Uterus (tissue), 2 donors: ENCODE data around the gene ALPP.

Experiments
- POLR2A ChIP-seq, 2 donors: fragments of 450-650 bp; IDR thresholded peaks; one replicate each; pipeline ENCODE4 v1.6.1; 2016; ENCODE audit warnings: antibody characterized with exemption in 2 of 2, mild to moderate bottlenecking in 1 of 2, moderate library complexity in 1 of 2
- TF ChIP-seq, protein P1 (sequence below), 4 experiments: fragments of 200-600 bp in 2 of 4; fragments of 450-650 bp in 2 of 4; sonication (generic) in 2 of 4; IDR thresholded peaks; one replicate each; pipeline ENCODE4 v1.5.1; 2016 to 2019; ENCODE audit warnings: antibody characterized with exemption in 4 of 4, mild to moderate bottlenecking in 2 of 4, moderate library complexity in 1 of 4

DNA sequence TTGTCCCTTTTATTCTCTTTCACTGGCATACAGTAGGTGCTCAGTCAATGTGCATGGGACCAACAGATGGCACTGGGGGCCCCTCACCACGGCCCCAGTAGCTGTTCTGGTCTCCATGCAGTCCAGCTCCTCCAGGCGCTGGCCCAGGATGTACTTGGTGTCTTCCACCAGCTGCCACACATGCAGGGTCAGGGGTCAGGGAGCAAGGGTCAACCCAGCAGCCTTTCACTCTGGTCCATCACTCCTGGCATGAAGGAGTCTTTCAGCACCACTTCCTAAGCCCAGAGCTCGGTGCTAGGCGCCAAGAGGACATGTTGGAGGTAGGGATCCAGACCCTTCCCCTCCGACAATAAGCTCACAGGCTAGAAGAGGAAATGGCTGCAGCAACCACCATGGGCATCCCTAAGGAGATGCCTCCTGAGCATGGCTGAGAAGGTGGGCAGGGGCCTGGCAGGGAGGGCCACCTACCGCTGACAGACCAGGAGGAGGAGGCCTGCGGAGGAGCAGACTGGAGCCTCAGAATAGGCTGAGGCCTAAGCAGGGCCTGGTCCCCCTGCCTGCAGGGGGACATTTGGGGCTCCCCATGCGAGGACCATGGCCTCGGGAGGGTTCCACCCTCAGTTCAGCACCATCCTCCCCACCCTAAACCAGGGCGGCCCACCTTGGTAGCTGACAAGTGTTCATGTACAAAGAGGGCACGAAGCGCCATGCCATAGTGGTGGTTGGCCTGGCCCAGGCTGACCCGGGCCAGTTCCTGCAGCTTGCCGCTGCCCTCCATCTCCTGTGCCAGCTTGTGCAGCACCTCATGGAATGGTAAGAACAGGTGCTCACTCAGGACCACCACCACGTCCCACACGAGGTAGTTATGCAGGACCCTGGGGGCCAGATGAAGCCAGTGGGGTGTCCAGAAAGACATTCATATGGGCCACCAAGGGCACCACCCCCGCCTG, 38.2 kb downstream of the ALPP start:
- no peak for TF ChIP-seq POLR2A (IDR thresholded peaks at IDR 0.05)
- TF ChIP-seq, protein P1, sequence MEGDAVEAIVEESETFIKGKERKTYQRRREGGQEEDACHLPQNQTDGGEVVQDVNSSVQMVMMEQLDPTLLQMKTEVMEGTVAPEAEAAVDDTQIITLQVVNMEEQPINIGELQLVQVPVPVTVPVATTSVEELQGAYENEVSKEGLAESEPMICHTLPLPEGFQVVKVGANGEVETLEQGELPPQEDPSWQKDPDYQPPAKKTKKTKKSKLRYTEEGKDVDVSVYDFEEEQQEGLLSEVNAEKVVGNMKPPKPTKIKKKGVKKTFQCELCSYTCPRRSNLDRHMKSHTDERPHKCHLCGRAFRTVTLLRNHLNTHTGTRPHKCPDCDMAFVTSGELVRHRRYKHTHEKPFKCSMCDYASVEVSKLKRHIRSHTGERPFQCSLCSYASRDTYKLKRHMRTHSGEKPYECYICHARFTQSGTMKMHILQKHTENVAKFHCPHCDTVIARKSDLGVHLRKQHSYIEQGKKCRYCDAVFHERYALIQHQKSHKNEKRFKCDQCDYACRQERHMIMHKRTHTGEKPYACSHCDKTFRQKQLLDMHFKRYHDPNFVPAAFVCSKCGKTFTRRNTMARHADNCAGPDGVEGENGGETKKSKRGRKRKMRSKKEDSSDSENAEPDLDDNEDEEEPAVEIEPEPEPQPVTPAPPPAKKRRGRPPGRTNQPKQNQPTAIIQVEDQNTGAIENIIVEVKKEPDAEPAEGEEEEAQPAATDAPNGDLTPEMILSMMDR (IDR thresholded peaks at IDR 0.05), result no peak
